SK-N-SH (cell line): ENCODE measurements around the gene DICER1. TPM values are rescaled to one million over a fixed set of nuclear protein-coding genes. Genes with fewer than 3 reads are reported as not detected.

Source experiments
- CTCF ChIA-PET: fragments of 300-600, 350-600 bp; formaldehyde crosslinking; extraction: SDS; loops from one replicate; lab custom pipeline; 2021; lab: Yijun Ruan, JAX
- POLR2A ChIA-PET: fragments of 350-600 bp; sonication (Branson Sonifier 250); formaldehyde crosslinking; extraction: SDS; loops from one replicate; lab custom pipeline; 2020; ENCODE audit warnings: antibody characterized with exemption, inconsistent platforms; lab: Yijun Ruan, JAX
- DNase-seq: peaks from one replicate; pipeline ENCODE4 v3.0.0; 2012
- H2AFZ ChIP-seq: fragments of 200-600 bp; sonication (generic); 2 replicates; pipeline ENCODE4 v1.8.1; 2016; ENCODE audit warnings: antibody characterized with exemption, mild to moderate bottlenecking, low read depth
- H3F3A ChIP-seq: fragments of 200-600 bp; sonication (generic); replicated peaks from 2 replicates; pipeline ENCODE3; 2016; ENCODE audit warnings: antibody characterized with exemption, mild to moderate bottlenecking; ENCODE audit not compliant: insufficient read depth
- H3K27ac ChIP-seq, 2 experiments: fragments of 200-500 bp in 1 of 2; fragments of 200-600 bp in 1 of 2; sonication (Bioruptor generic) in 1 of 2; sonication (generic), shearing (Covaris generic) in 1 of 2; 2 replicates each; pipeline versions ENCODE4 v1.5.1 to v1.6.1; 2014 to 2016; ENCODE audit warnings: low read depth in 2 of 2, inconsistent platforms in 1 of 2, low read length in 1 of 2, mild to moderate bottlenecking in 1 of 2, mixed read lengths in 1 of 2
- H3K27me3 ChIP-seq: fragments of 200-600 bp; sonication (generic), shearing (Covaris generic); 2 replicates; pipeline ENCODE4 v1.6.1; 2016; ENCODE audit warnings: mixed run types; ENCODE audit not compliant: insufficient read depth
- H3K36me3 ChIP-seq, 2 experiments: fragments of 200-500 bp in 1 of 2; fragments of 200-600 bp in 1 of 2; sonication (Bioruptor generic) in 1 of 2; sonication (generic) in 1 of 2; replicated peaks in 1 of 2; 2 replicates each; pipeline versions ENCODE3 to v1.5.1; 2014 to 2016; ENCODE audit warnings: low read length in 1 of 2, mild to moderate bottlenecking in 1 of 2; ENCODE audit not compliant: insufficient read depth in 2 of 2, control insufficient read depth in 1 of 2
- H3K4me1 ChIP-seq, 2 experiments: fragments of 200-500 bp in 1 of 2; fragments of 200-600 bp in 1 of 2; sonication (Bioruptor generic) in 1 of 2; sonication (generic), shearing (Covaris generic) in 1 of 2; 2 replicates each; pipeline versions ENCODE4 v1.5.1 to v1.6.1; 2014 to 2016; ENCODE audit warnings: low read depth in 1 of 2, low read length in 1 of 2, mixed run types in 1 of 2; ENCODE audit not compliant: insufficient read depth in 2 of 2, control insufficient read depth in 1 of 2
- H3K4me2 ChIP-seq: fragments of 200-600 bp; sonication (generic), shearing (Covaris generic); 2 replicates; pipeline ENCODE4 v1.6.1; 2017; ENCODE audit warnings: mixed run types
- H3K4me3 ChIP-seq, 2 experiments: fragments of 200-500 bp in 1 of 2; fragments of 200-600 bp in 1 of 2; sonication (Bioruptor generic) in 1 of 2; sonication (generic), shearing (Covaris generic) in 1 of 2; 2 replicates each; pipeline versions ENCODE4 v1.5.1 to v1.8.1; 2014 to 2016; ENCODE audit warnings: low read depth in 2 of 2, inconsistent platforms in 1 of 2, low read length in 1 of 2, mild to moderate bottlenecking in 1 of 2, mixed read lengths in 1 of 2, moderate library complexity in 1 of 2
- H3K79me2 ChIP-seq: fragments of 200-600 bp; sonication (generic); 2 replicates; pipeline ENCODE4 v1.8.1; 2017; ENCODE audit warnings: mild to moderate bottlenecking; ENCODE audit not compliant: insufficient read depth
- H3K9ac ChIP-seq: fragments of 200-600 bp; sonication (generic); 2 replicates; pipeline ENCODE4 v1.6.1; 2017; ENCODE audit warnings: mixed run types
- H3K9me2 ChIP-seq: fragments of 200-600 bp; sonication (generic); 2 replicates; pipeline ENCODE4 v1.6.1; 2017; ENCODE audit warnings: mixed run types
- H3K9me3 ChIP-seq: fragments of 200-600 bp; sonication (generic); 2 replicates; pipeline ENCODE4 v1.6.1; 2017; ENCODE audit warnings: mixed run types, mild to moderate bottlenecking, moderate library complexity
- H4K20me1 ChIP-seq: fragments of 200-600 bp; sonication (generic); 2 replicates; pipeline ENCODE4 v1.6.1; 2017; ENCODE audit warnings: mild to moderate bottlenecking, mixed run types; ENCODE audit not compliant: insufficient read depth
- EP300 ChIP-seq, 2 experiments: IDR thresholded peaks; 2 replicates each; pipeline versions ENCODE4 v1.4.0 to v1.6.1; 2012; ENCODE audit warnings: borderline replicate concordance in 1 of 2, low read depth in 1 of 2, low read length in 1 of 2
- FOSL2 ChIP-seq: IDR thresholded peaks from 2 replicates; pipeline ENCODE4 v1.4.0; 2012; ENCODE audit warnings: low read depth, mild to moderate bottlenecking, moderate library complexity, borderline replicate concordance
- FOXM1 ChIP-seq: IDR thresholded peaks from 2 replicates; pipeline ENCODE4 v1.4.0; 2012; ENCODE audit warnings: low read depth, mild to moderate bottlenecking
- IRF3 ChIP-seq: fragments of 150-350 bp; IDR thresholded peaks from 2 replicates; pipeline ENCODE4 v1.6.1; 2016; ENCODE audit warnings: mild to moderate bottlenecking, low read depth, low read length
- MAX ChIP-seq: IDR thresholded peaks from 2 replicates; pipeline ENCODE4 v1.4.0; 2012; ENCODE audit warnings: low read depth
- MXI1 ChIP-seq: IDR thresholded peaks from 2 replicates; pipeline ENCODE4 v1.6.1; 2012; ENCODE audit warnings: mild to moderate bottlenecking, low read depth, low read length, improper control_type of control experiment
- NFIC ChIP-seq: IDR thresholded peaks from 2 replicates; pipeline ENCODE4 v1.4.0; 2012; ENCODE audit warnings: borderline replicate concordance
- RAD21 ChIP-seq: IDR thresholded peaks from 2 replicates; pipeline ENCODE4 v1.6.1; 2012; ENCODE audit warnings: mild to moderate bottlenecking, low read length
- RCOR1 ChIP-seq: fragments of 150-350 bp; IDR thresholded peaks from 2 replicates; pipeline ENCODE4 v1.6.1; 2017; ENCODE audit warnings: antibody characterized with exemption, low read length
- TAF1 ChIP-seq: IDR thresholded peaks from 2 replicates; pipeline ENCODE4 v1.6.1; 2012; ENCODE audit warnings: low read depth, mild to moderate bottlenecking, low read length, moderate library complexity, borderline replicate concordance
- TEAD4 ChIP-seq: IDR thresholded peaks from 2 replicates; pipeline ENCODE4 v1.4.0; 2012; ENCODE audit warnings: mild to moderate bottlenecking, borderline replicate concordance; ENCODE audit not compliant: insufficient read depth
- YY1 ChIP-seq: IDR thresholded peaks from 2 replicates; pipeline ENCODE4 v1.4.0; 2012; ENCODE audit warnings: low read depth, mild to moderate bottlenecking
- WGBS: methylation state at CpG from one replicate; pipeline ENCODE4 v1.1.6; 2017; ENCODE audit warnings: low lambda C conversion rate; 5-methylcytosine and 5-hydroxymethylcytosine counted together
- polyA plus RNA-seq, 3 experiments: library from polyadenylated mRNA; depleted of rRNA; stranded (reverse); fragments of >200 nt; gene quantifications; 2 replicates each; pipeline ENCODE4 v1.2.3, GENCODE V29; 2012
- TF ChIP-seq, protein P1 (sequence below): fragments of 200-600 bp; sonication (generic); IDR thresholded peaks from 2 replicates; pipeline ENCODE4 v1.6.1; 2017; ENCODE audit warnings: antibody characterized with exemption, mild to moderate bottlenecking, moderate library complexity
- TF ChIP-seq, protein P2 (sequence below): IDR thresholded peaks from 2 replicates; pipeline ENCODE4 v1.6.1; 2012; ENCODE audit warnings: mild to moderate bottlenecking, low read depth, low read length, moderate library complexity
- TF ChIP-seq, protein P3 (sequence below): IDR thresholded peaks from 2 replicates; pipeline ENCODE4; 2012
- TF ChIP-seq, protein P4 (sequence below): fragments of 150-350 bp; IDR thresholded peaks from 2 replicates; pipeline ENCODE4 v1.6.1; 2017; ENCODE audit warnings: antibody characterized with exemption, low read length, low read depth, borderline replicate concordance

Gene DICER1
- polyA plus RNA-seq, 1 of the 3 experiments (the other 2 are of a cell fraction) = 4.7 TPM

DNA sequence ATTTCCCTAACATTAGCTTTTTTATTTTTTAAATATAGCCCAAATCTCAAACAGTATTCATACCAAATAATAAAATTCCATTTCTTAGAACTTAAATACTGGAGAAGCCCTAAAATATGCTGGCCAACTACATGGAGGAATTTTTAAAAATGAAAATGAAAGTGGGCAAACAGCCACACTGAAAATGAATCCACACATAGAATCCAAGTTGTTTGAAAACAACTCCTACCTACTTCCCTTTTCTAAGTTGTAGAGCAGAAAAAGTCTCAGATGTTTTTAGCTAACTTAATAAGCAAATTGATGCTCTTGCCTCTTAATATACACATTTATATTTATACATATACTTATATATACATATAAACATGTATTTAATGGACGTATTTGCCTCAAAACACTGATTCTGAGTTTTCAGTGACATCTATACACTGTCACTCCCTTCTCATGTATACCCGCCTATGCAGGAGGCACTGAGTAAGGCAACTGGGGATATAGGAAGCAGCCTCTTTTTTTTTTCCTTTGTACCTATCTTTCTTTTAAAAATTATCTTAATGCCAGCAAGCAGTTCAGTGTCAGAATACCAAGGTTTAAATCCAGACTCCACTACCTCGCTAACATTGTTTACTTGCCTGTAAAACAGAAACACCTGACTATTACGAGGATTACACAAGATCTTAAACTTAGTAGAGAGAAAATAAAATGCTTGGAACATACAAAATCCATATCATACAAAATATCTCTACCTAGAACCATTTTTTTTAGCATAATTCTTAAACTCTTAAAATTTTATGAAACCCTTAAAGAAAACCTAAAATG, 13.3 kb downstream of the DICER1 start:
- Histone ChIP-seq H3K9me2 (no peaks in the 10 kb centered on the region), H3K9ac (no peak overlapping the region), H3K27me3 (no peaks in the 10 kb centered on the region), H3K4me1 (peaks cover 0 to 25% of the 10 kb centered on the region in 2 experiments; a peak in 3 of 4 replicates), H3K27ac (no peak overlapping the region), H3K79me2 (peaks cover 100% of the 10 kb centered on the region), H3K9me3 (0 out of 2 replicates have a peak, but pooled peaks cover 8% of the 10 kb centered on the region), H3F3A (peaks cover 11% of the 10 kb centered on the region), H3K4me2 (no peak overlapping the region), H4K20me1 (peaks cover 39% of the 10 kb centered on the region), H3K4me3 (no peak overlapping the region), H3K36me3 (peaks cover 3 to 13% of the 10 kb centered on the region in 2 experiments), H2AFZ (no peak overlapping the region)
- no peak for DNase-seq
- 95% methylated on average over 4 of the region's 4 CpGs for WGBS
- CTCF ChIA-PET = no interaction called here
- POLR2A ChIA-PET = no interaction called here
- no peak for TF ChIP-seq MAX
- TF ChIP-seq TAF1 = no peak

GRCh38 chr14:95142208-95142607, 15.1 kb downstream of the DICER1 start:
- H3K27ac ChIP-seq = no peak overlapping the region
- no peak overlapping the region for H3K9ac ChIP-seq
- peaks cover 32% of the 10 kb centered on the region for H4K20me1 ChIP-seq
- H3F3A ChIP-seq = peaks cover 11% of the 10 kb centered on the region
- H3K79me2 ChIP-seq = peaks cover 97% of the 10 kb centered on the region
- DNase-seq = no peak
- H3K36me3 ChIP-seq = peaks cover 3 to 13% of the 10 kb centered on the region in 2 experiments
- H2AFZ ChIP-seq = no peak overlapping the region
- WGBS = 100% methylated on average over 2 of the region's 2 CpGs
- no peaks in the 10 kb centered on the region for H3K27me3 ChIP-seq
- 0 out of 2 replicates have a peak, but pooled peaks cover 8% of the 10 kb centered on the region for H3K9me3 ChIP-seq
- H3K9me2 ChIP-seq = no peaks in the 10 kb centered on the region
- POLR2A ChIA-PET = no interaction called here
- no peak overlapping the region for H3K4me2 ChIP-seq
- peaks cover 3 to 30% of the 10 kb centered on the region in 2 experiments; a peak in 3 of 4 replicates for H3K4me1 ChIP-seq
- no peak overlapping the region for H3K4me3 ChIP-seq
- CTCF ChIA-PET = no interaction called here
- TF ChIP-seq FOXM1 (no peak), IRF3 (no peak), NFIC (no peak), RAD21 (no peak), TEAD4 (no peak), YY1 (no peak), MXI1 (no peak), MAX (no peak), RCOR1 (no peak), FOSL2 (no peak), EP300 (IDR thresholded peaks at IDR 0.05; ENCODE audit: borderline replicate concordance in 1 of 2, low read depth in 1 of 2, low read length in 1 of 2) (no peak)
- TF ChIP-seq, protein P1, sequence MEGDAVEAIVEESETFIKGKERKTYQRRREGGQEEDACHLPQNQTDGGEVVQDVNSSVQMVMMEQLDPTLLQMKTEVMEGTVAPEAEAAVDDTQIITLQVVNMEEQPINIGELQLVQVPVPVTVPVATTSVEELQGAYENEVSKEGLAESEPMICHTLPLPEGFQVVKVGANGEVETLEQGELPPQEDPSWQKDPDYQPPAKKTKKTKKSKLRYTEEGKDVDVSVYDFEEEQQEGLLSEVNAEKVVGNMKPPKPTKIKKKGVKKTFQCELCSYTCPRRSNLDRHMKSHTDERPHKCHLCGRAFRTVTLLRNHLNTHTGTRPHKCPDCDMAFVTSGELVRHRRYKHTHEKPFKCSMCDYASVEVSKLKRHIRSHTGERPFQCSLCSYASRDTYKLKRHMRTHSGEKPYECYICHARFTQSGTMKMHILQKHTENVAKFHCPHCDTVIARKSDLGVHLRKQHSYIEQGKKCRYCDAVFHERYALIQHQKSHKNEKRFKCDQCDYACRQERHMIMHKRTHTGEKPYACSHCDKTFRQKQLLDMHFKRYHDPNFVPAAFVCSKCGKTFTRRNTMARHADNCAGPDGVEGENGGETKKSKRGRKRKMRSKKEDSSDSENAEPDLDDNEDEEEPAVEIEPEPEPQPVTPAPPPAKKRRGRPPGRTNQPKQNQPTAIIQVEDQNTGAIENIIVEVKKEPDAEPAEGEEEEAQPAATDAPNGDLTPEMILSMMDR = no peak
- TF ChIP-seq, protein P2, sequence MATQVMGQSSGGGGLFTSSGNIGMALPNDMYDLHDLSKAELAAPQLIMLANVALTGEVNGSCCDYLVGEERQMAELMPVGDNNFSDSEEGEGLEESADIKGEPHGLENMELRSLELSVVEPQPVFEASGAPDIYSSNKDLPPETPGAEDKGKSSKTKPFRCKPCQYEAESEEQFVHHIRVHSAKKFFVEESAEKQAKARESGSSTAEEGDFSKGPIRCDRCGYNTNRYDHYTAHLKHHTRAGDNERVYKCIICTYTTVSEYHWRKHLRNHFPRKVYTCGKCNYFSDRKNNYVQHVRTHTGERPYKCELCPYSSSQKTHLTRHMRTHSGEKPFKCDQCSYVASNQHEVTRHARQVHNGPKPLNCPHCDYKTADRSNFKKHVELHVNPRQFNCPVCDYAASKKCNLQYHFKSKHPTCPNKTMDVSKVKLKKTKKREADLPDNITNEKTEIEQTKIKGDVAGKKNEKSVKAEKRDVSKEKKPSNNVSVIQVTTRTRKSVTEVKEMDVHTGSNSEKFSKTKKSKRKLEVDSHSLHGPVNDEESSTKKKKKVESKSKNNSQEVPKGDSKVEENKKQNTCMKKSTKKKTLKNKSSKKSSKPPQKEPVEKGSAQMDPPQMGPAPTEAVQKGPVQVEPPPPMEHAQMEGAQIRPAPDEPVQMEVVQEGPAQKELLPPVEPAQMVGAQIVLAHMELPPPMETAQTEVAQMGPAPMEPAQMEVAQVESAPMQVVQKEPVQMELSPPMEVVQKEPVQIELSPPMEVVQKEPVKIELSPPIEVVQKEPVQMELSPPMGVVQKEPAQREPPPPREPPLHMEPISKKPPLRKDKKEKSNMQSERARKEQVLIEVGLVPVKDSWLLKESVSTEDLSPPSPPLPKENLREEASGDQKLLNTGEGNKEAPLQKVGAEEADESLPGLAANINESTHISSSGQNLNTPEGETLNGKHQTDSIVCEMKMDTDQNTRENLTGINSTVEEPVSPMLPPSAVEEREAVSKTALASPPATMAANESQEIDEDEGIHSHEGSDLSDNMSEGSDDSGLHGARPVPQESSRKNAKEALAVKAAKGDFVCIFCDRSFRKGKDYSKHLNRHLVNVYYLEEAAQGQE = no peak
- TF ChIP-seq, protein P3, sequence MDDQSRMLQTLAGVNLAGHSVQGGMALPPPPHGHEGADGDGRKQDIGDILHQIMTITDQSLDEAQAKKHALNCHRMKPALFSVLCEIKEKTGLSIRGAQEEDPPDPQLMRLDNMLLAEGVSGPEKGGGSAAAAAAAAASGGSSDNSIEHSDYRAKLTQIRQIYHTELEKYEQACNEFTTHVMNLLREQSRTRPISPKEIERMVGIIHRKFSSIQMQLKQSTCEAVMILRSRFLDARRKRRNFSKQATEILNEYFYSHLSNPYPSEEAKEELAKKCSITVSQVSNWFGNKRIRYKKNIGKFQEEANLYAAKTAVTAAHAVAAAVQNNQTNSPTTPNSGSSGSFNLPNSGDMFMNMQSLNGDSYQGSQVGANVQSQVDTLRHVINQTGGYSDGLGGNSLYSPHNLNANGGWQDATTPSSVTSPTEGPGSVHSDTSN = no peak
- TF ChIP-seq, protein P4, sequence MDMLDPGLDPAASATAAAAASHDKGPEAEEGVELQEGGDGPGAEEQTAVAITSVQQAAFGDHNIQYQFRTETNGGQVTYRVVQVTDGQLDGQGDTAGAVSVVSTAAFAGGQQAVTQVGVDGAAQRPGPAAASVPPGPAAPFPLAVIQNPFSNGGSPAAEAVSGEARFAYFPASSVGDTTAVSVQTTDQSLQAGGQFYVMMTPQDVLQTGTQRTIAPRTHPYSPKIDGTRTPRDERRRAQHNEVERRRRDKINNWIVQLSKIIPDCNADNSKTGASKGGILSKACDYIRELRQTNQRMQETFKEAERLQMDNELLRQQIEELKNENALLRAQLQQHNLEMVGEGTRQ = no peak
